AG04450 (cell line): Measurements from ENCODE around the gene PNP. TPM values are rescaled to one million over a fixed set of nuclear protein-coding genes. Genes with fewer than 3 reads are reported as not detected.
"Not testable (repeated sequence)": the region's sequence is repeated elsewhere in the genome, so short reads cannot be mapped to it uniquely, and the experiment has no call there.

ENCODE experiments used
- CTCF ChIA-PET: fragments of 300-600, 350-600 bp; formaldehyde crosslinking; extraction: SDS; loops from one replicate; lab custom pipeline; 2022; ENCODE audit warnings: antibody characterized with exemption, inconsistent platforms; lab: Charles Lee
- POLR2A ChIA-PET: fragments of 350-600 bp; formaldehyde crosslinking; extraction: SDS; loops from one replicate; lab custom pipeline; 2021; ENCODE audit warnings: antibody characterized with exemption, inconsistent platforms; lab: Yijun Ruan, JAX
- DNase-seq: peaks from one replicate; pipeline ENCODE4 v3.0.0-alpha.2; 2011; ENCODE audit warnings: low read depth, low spot score
- H3K27ac ChIP-seq: one replicate; pipeline ENCODE4 v1.5.1; 2012; ENCODE audit warnings: low read depth, low read length, control low read depth
- H3K27me3 ChIP-seq: one replicate; pipeline ENCODE4 v1.6.0; 2012; ENCODE audit warnings: low read length; ENCODE audit not compliant: control insufficient read depth, insufficient read depth
- H3K4me3 ChIP-seq: 2 replicates; pipeline ENCODE4 v1.5.1; 2011; ENCODE audit warnings: mild to moderate bottlenecking, low read depth, low read length, control low read depth
- H3K9me3 ChIP-seq: 2 replicates; pipeline ENCODE4 v1.5.1; 2012; ENCODE audit warnings: low read length; ENCODE audit not compliant: control insufficient read depth, insufficient read depth
- CTCF ChIP-seq: IDR thresholded peaks from 2 replicates; pipeline ENCODE4 v1.5.1; 2011; ENCODE audit warnings: low read depth, low read length, control low read depth, inconsistent platforms
- polyA plus RNA-seq: library from polyadenylated mRNA; depleted of rRNA; stranded (reverse); fragments of >200 nt; gene quantifications from 2 replicates; pipeline ENCODE4 v1.2.3, GENCODE V29; 2011

PNP gene
- polyA plus RNA-seq, 1 experiment, result 23.1 TPM

GRCh38 chr14:20440465-20440864, 28.7 kb upstream of the PNP start:
- ChIA-PET CTCF (no interaction called here), POLR2A (interaction anchor here (1.1 kb wide), 1 partner anchor 97 kb away, joined by 3 read pairs; the partner anchor contains the start of gene PARP2)
- no peaks in the 10 kb centered on the region for H3K9me3 ChIP-seq
- H3K4me3 ChIP-seq, result no peak overlapping the region
- no peak for TF ChIP-seq CTCF
- no peak for DNase-seq
- H3K27ac ChIP-seq, result no peak overlapping the region
- peaks cover 3% of the 10 kb centered on the region for H3K27me3 ChIP-seq

- CTCF ChIA-PET, result no interaction called here
- Histone ChIP-seq H3K27ac (no peak overlapping the region), H3K27me3 (peaks cover 3% of the 10 kb centered on the region), H3K9me3 (no peaks in the 10 kb centered on the region), H3K4me3 (no peak overlapping the region)
- TF ChIP-seq CTCF, result no peak
- DNase-seq, result no peak
- POLR2A ChIA-PET, result interaction anchor here (1.1 kb wide), 1 partner anchor 98 kb away, joined by 3 read pairs; the partner anchor contains the start of gene PARP2
Measured at GRCh38 chr14:20440882-20441281, 28.3 kb upstream of the PNP start.

- ChIA-PET POLR2A (interaction anchor here (1.1 kb wide), 1 partner anchor 98 kb away, joined by 3 read pairs; the partner anchor contains the start of gene PARP2), CTCF (no interaction called here)
- H3K27ac ChIP-seq, result no peak overlapping the region
- no peak overlapping the region for H3K4me3 ChIP-seq
- no peak for TF ChIP-seq CTCF
- no peaks in the 10 kb centered on the region for H3K9me3 ChIP-seq
- no peak for DNase-seq
- H3K27me3 ChIP-seq, result peaks cover 3% of the 10 kb centered on the region
Measured at GRCh38 chr14:20441461-20441860, 27.7 kb upstream of the PNP start.

- H3K9me3 ChIP-seq, H3K27me3 ChIP-seq, DNase-seq, POLR2A ChIA-PET, H3K4me3 ChIP-seq, H3K27ac ChIP-seq: not testable (repeated sequence)
- CTCF ChIA-PET, result interaction anchor here (2.5 kb wide), 1 partner anchor 28 kb away, joined by 9 read pairs; no protein-coding TSS in a partner anchor
Measured at GRCh38 chr14:20443650-20444049, 25.6 kb upstream of the PNP start.

GRCh38 chr14:20446889-20447288, 22.3 kb upstream of the PNP start:
- CTCF ChIA-PET, result no interaction called here
- no peaks in the 10 kb centered on the region for H3K27me3 ChIP-seq
- no peaks in the 10 kb centered on the region for H3K9me3 ChIP-seq
- no peak overlapping the region for H3K27ac ChIP-seq
- TF ChIP-seq CTCF, result no peak
- DNase-seq, result no peak
- H3K4me3 ChIP-seq, result no peak overlapping the region
- POLR2A ChIA-PET, result no interaction called here

- POLR2A ChIA-PET, DNase-seq, H3K27me3 ChIP-seq, H3K27ac ChIP-seq, H3K4me3 ChIP-seq, H3K9me3 ChIP-seq: not testable (repeated sequence)
- CTCF ChIA-PET, result interaction anchor here (0.7 to 4.0 kb wide), 2 partner anchors 38 to 161 kb away, joined by 3 to 30 read pairs; no protein-coding TSS in a partner anchor
Measured at GRCh38 chr14:20452831-20453230, 16.4 kb upstream of the PNP start.
